HG03025 (cell line): ENCODE data around the gene WDR90.

Experiments
- ATAC-seq: cut with Tn5 transposase; IDR thresholded peaks from one replicate; pipeline ENCODE4 v1.9.1; 2021; ENCODE audit warnings: mild to moderate bottlenecking, moderate library complexity; ENCODE audit not compliant: unreplicated experiment, low FRiP score

WDR90 gene

DNA sequence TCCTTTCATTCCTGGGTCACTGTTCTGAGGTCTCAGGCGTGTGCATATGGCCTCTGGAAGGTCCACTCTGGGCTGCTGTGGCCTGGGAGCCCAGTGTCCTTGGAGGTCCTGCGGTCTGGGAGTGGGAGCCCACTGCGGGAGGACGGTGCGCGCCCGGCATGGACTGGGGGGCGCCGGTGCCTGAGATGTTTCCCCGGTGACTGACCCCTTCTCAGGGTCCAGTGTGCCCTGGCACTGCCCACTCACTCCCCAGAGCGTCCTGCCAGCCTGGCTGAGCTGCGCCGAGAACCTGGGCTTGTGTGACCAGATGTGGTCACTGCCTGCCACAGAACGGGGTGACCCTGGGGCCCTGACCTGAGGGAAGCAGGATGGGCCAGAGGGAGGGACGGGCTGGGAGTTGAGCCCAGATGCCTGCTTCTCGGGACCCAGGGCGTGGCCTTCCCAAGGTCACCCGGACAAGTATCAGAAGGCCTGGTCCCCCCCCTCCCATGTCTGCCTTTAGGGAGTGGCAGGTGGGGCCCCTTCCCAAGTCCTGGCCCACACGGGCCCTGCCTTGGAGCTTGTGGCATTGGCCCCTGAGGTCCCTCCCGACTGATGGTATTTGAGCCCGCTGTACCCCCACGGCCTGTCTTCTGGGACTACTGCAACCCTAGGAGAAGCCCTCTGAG lies 25.2 kb downstream of the WDR90 start:
- no peak for ATAC-seq

DNA sequence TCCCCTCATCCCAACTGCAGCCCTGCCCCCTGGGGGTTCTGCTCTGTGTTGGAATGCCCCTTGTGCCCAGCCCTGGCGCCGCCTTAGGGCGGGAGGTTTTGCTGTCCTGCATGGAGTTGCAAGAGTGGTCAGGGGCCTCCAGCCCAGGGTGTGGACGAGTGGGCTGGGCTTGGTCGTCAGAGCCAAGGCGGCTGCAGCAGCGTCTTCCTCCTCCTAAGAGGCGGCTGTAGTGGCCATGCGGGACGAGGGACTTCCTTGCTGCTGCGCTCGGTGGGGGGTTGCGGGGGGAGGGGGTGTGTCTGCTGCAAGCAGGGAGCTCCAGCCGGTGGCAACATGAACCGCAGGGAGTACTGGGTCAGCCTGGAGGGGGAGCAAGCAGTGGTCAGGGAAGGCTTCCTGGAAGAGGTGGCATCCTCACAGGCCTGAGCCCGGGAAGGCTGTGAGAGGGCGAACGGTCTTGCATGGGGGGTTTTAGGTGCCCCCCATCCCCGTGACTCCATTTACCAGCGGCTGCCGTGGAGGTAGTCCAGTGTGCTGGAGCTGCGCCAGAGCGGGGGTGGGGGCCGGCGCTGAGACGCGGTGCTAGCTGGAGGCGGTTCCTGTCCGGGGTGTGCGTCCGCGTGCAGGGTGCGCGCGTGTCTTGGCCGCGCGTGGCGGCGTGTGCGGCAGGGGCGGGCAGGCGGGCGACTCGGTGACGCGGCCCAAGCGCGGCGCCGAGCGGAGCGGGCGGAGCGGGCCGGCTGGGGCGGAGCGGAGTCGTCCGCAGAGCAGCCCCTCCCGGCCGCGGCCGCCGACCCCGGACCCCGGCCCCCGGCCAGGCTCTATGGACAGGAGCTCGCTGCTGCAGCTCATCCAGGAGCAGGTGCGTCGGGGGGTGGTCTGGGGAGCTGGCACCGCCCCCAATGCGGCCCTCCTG lies 26.1 kb downstream of the WDR90 start, which contains the start of gene RHBDL1:
Gene RHBDL1 (plus strand): TSS at position 704 of the 916 bp plus-strand sequence. CDS start 120 bp downstream, at position 824.
- ATAC-seq: no peak

DNA sequence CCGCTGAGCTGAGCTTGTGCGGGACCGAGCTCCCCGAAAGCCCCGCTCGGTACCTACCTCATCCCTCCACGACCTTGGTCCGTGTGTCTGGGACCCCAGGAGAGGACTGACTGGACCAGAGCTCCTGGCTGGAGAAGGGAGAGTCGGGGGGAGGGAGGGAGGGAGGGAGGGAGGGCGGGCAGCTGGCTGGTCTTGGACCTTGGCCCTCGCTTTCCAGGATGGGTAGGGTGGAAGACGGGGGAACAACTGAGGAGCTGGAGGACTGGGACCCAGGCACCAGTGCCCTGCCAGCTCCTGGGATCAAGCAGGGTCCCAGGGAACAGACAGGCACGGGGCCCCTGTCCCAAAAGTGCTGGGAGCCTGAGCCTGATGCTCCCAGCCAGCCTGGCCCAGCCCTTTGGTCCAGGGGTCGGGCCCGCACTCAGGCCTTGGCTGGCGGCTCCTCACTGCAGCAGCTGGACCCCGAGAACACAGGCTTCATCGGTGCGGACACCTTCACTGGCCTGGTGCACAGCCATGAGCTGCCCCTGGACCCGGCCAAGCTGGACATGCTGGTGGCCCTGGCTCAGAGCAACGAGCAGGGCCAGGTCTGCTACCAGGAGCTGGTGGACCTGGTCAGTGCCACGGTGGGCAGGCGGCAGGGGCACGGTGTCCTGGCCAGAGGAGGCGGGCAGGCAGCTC lies 26.9 kb downstream of the WDR90 start:
- no peak for ATAC-seq

DNA sequence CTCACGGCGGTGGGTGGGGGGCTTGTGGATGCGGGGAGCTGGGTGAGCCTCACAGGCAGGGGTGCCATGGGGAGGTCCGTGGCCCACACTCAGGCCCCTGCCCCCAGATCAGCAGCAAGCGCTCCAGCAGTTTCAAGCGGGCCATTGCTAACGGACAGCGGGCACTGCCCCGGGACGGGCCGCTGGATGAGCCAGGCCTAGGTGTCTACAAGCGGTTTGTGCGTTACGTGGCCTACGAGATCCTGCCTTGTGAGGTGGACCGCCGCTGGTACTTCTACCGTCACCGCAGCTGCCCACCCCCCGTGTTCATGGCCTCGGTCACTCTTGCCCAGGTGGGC lies 27.4 kb downstream of the WDR90 start:
- no peak for ATAC-seq

DNA sequence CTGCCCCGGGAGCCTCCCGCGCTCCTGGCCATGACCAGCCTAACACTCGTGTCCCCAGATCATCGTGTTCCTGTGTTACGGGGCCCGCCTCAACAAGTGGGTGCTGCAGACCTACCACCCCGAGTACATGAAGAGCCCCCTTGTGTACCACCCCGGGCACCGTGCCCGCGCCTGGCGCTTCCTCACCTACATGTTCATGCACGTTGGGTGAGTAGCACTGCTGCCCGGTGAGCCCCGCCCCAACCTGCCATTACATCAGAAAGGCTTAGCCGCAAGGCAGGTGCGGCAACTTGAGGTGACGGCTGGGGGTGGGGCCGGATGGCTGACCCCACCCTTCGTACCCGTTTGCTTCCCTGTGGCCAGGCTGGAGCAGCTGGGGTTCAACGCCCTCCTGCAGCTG lies 27.7 kb downstream of the WDR90 start:
- no peak for ATAC-seq

DNA sequence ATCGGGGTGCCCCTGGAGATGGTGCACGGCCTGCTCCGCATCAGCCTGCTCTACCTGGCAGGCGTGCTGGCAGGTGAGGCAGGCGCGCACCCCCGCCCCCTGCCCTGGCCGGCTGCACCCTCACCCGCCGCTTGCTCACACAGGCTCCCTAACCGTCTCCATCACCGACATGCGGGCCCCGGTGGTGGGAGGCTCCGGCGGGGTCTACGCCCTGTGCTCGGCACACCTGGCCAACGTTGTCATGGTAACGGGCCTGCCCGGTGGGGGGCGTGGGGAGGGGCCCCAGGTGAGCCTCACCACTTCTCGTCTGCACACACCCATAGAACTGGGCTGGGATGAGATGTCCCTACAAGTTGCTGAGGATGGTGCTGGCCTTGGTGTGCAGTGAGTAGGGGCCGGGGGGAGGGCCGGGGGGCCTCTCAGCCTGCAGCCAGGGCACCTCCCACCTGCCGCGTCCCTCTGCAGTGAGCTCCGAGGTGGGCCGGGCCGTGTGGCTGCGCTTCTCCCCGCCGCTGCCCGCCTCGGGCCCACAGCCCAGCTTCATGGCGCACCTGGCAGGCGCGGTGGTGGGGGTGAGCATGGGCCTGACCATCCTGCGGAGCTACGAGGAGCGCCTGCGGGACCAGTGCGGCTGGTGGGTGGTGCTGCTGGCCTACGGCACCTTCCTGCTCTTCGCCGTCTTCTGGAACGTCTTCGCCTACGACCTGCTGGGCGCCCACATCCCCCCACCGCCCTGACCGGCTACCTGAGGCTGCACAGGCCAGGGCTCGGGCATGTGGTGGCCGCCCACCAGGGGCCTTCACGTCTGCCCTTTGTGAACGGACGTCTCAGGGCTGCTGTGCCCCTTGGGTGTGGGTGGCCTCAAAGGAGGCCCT lies 28.4 kb downstream of the WDR90 start:
- ATAC-seq: no peak

DNA sequence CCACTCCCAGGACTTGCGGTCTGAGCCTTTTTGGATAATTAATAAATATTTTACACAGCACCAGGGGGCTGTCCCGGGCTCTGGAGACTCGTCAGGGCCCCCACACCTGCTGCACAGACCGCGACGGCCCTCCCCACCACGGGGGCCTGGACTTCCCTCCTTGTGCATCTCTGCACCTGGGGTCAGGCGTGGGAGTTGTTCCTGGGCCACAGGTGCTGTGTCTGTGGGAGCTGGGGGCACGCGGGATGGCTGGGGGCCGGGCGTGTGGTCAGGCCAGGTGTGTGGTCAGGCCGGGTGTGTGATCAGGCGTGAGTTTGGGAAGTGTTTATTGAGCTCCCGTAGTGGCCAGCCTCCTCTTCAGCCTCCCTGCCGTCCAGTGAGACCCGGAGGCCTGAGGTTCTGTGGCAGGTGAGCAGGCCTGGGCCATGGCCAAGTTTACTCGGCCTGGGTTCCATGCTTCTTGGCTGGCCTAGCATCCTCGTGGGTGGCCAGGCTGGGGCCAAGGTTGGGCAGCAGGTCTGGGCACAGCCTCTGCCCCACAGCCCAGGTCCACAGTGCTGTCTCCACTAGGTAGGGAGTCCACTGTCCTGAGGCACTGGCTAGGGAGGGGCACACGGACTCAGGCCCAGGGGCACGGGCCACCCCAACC lies 29.2 kb downstream of the WDR90 start:
- ATAC-seq: no peak

DNA sequence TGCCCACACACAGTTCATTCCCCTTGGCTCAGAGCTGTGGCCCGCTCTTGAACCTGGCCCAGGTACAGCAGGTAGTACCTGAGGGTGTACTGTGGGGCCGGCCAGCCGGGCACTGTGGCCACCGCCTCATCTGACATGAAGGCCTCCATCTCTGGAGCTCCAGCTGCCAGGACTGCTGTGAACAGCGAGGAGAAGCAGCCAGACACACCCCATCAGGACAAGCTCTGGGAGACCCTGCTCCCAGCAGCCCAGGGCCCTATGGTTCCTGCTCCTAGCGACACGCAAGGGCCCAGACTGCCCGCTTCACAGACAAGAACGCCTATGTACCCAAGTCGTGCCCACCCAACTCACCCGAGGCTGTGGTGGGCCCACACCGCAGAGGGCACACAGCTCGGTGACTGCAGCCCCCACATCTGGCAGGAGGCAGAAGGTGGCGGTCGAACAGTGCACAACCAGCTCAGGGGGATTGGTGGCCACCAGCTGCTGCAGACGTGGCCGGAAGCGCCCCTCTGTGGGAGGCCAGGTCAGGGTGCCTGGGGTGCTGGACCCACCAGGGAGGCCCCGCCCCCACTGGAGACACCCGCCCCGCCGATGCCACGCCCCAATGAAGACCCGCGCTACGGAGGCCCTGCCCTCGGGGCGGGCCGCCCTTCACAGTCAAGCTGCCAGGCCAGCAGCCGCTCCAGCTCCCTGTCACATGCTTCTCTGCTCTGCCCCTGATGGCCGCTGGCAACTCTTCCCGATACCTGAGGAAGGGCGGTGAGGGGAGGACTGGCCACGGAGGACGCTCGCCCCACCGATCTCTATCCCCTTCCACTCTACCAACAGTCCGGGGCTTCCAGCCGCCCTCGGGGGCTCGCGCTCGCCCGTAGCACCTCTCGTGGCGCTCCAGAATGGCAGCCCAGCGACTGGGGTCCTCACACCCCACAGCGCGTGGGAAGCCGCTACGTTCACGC lies 30.0 kb downstream of the WDR90 start:
- no peak for ATAC-seq

DNA sequence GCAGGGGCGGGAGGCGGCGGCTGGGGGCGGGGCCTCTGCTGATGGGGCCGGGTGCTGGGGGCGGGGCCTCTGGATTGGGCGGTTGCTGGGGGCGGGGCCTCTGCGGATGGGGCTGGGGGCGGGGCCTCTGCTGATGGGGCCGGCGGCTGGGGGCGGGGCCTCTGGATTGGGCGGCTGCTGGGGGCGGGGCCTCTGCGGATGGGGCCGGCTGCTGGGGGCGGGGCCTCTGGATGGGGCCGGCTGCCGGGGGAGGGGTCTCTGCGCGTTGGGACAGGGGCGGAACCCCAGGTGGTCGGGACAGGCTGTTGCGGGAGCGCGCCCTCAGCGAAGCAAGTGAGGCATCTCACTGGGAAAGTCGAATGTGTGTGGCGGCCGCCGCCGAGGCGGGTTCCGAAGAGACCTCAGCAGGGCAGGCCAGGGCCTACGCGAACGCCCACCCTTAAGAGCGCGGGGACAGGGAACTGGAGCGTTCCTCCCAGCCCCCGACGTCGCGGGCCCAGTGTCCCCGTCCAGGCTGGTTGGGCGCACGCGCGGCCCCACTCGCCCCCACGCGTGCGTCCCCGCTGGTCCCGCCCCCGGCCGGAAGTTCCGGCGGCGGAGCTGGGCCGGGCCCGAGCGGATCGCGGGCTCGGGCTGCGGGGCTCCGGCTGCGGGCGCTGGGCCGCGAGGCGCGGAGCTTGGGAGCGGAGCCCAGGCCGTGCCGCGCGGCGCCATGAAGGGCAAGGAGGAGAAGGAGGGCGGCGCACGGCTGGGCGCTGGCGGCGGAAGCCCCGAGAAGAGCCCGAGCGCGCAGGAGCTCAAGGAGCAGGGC lies 30.9 kb downstream of the WDR90 start, which contains the start of gene STUB1:
Gene STUB1 (plus strand): TSS at position 597 of the 811 bp plus-strand sequence. CDS start 116 bp downstream, at position 713.
- peak; percentile 32 for ATAC-seq

DNA sequence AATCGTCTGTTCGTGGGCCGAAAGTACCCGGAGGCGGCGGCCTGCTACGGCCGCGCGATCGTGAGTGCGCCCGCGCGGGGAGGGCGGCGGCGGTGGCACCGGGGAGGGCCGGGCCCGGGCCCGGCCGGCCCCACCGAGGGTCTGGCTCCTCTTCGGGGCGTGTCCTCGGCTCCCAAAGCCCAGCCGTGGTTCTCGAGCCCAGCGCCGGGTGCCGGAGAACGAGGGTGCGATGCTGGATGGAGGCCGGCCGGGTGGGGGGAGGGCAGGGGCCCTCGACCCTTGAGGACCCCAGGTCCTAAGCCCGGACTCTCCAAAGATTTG lies 31.4 kb downstream of the WDR90 start:
- ATAC-seq: no peak

DNA sequence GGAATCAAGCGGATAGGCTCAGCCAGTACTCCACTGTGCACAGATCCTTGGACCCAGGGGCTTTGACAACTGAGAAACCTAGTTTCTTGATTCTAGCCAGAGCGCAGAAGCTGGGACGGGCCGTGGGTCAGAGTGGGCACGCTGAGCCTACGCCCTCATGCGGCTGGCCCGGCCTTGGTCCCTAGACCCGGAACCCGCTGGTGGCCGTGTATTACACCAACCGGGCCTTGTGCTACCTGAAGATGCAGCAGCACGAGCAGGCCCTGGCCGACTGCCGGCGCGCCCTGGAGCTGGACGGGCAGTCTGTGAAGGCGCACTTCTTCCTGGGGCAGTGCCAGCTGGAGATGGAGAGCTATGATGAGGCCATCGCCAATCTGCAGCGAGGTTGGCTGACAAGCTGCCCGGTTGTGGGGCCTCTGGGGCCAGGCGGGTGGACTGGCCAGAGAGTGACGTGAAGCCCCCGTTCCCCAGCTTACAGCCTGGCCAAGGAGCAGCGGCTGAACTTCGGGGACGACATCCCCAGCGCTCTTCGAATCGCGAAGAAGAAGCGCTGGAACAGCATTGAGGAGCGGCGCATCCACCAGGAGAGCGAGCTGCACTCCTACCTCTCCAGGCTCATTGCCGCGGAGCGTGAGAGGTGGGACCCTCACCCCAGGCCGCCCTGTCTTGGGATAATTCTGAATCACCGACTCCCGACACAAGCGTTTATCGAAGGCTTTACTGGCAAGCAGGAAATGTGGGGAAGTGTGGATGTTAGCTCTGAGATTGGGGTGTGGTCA lies 32.0 kb downstream of the WDR90 start:
- ATAC-seq: no peak

DNA sequence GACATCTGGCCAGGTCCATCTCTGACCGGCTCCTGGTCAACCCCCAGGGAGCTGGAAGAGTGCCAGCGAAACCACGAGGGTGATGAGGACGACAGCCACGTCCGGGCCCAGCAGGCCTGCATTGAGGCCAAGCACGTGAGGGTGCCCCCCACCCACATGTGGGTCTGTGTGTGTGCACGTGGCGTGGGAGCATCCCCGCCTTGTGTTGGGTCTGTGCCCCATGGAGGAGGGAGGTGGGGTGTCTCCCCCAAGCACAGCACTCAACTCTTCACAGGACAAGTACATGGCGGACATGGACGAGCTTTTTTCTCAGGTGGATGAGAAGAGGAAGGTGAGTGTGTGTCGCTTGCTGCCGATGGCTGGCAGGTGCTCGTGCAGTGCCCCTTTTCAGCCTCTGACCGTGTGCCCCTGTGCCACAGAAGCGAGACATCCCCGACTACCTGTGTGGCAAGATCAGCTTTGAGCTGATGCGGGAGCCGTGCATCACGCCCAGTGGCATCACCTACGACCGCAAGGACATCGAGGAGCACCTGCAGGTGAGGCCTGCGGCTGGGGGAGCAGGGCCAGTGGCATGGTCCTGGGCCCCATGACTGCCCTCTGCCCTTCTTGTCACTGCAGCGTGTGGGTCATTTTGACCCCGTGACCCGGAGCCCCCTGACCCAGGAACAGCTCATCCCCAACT lies 32.7 kb downstream of the WDR90 start:
- no peak for ATAC-seq

DNA sequence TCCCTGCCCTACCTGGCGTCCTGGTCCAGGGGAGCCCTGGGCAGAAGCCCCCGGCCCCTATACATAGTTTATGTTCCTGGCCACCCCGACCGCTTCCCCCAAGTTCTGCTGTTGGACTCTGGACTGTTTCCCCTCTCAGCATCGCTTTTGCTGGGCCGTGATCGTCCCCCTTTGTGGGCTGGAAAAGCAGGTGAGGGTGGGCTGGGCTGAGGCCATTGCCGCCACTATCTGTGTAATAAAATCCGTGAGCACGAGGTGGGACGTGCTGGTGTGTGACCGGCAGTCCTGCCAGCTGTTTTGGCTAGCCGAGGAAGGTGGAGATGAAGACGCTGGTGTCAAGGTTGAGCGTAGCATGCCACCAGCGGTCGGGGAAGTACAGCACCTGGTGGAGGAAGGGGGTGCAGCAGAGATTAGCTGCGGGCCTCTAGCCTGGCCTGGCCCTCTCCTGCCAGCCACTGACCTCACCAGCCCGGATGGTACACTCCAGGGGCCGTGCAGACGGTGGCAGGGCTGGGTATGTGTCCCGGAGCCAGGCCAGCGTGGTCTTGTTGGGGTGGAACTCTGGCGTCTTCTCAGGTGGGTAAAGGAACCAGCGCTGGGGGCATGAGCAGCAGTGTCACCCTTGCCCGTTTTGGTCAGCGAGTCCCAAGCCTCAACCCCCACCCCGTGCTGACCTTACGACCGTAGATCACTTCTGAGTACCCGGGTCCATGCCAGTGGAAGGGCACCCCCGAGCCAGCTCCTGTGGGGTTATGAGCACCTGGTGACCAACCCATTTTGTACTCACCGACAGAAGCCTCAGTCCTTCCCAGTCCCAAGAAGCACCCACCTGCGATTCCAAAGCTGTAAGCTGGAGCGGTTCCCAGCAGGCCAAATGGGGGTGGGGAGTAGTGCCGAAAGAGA lies 33.6 kb downstream of the WDR90 start:
- ATAC-seq: no peak

DNA sequence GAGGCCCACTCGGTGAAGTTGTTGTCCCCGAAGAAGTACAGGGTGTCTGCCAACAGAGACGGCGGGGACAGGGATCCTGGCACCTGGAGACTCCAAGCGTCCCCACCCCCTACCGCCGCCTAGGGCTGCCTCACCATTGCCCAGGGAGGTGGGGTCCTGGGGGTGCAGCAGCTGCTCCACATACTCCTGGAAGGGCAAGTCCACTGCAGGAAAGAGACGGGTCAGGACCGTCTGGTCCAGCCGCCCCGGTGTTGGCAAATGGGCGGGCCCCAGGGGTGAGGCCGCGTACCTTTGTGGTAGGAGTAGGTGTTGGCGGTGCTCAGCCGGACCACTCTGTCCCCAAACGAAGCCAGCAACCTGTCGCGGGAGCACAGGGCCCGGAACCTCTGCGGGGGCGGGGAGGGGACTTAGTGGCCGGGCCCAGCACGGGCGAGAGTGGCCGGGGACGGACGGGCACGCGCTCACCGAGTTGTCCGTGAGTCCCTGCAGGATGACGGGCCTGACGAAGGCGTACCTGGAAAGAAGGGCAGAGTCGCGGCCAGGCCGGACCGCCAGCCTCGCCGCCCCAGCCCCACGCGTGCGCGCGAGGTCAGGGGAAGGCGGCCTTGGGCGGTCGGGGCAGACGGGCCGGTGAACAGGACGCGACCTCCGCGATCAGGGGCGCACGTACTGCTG lies 34.4 kb downstream of the WDR90 start:
- ATAC-seq: no peak
